ENCODE data around the gene CST7. TPM values are rescaled to one million over a fixed set of nuclear protein-coding genes. Genes with fewer than 3 reads are reported as not detected.

CST7 gene
- total and polyA plus RNA-seq, 2 donors from 2014 or later, result 1.4 to 3.7 TPM

DNA sequence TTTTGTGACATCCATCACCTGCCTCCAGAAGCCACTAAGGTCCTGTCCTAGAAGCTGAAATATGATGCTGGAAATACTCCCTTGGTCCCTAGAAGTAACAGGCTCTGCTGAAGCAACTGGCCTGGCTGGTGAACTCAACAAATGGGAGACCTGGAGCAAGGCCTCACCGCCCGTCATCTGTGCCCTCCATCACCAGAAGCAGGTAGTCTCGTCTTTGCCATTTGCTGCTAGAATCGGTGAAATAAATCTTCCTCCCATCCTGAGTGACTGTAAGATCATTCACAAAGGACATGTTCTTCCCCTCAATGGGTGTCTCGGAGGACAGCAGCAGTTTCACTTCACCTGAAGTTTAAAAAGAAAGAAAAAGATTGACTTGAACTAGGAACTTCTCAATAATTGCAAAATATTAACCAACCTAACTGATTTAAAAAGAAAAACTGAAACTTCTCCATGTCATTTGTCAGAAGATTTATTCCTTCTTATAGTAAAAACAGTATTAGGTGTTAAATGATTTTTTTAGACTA lies 21.0 kb downstream of the CST7 start:
- FAIRE-seq (no peak), DNase-seq (no peak)
- intact Hi-C loops (cut with DNase I), result no loop called here
- no peaks in the 10 kb centered on the region for H3K9me3 ChIP-seq (ENCODE audit: control insufficient read depth in 2 of 3, insufficient read depth in 1 of 3, low read length in 3 of 3)
- no peak overlapping the region for H3K27ac ChIP-seq (ENCODE audit: low read depth in 2 of 2, low read length in 2 of 2)
- peaks cover 0 to 58% (median 18%) of the 10 kb centered on the region in 3 donors for H3K36me3 ChIP-seq (ENCODE audit: control insufficient read depth in 2 of 3, insufficient read depth in 3 of 3, low read length in 3 of 3)
- TF ChIP-seq CTCF (IDR thresholded peaks at IDR 0.05; ENCODE audit: borderline replicate concordance, extremely low read depth, insufficient read depth), result no peak
- H3K4me1 ChIP-seq (ENCODE audit: control insufficient read depth in 2 of 3, insufficient read depth in 2 of 3, low read depth in 1 of 3, low read length in 3 of 3), result no peaks in the 10 kb centered on the region
- no peaks in the 10 kb centered on the region for H3K27me3 ChIP-seq (ENCODE audit: control insufficient read depth, insufficient read depth, low read length)
- no peak overlapping the region for H3K9ac ChIP-seq (ENCODE audit: low read length in 3 of 3)
- H3K4me3 ChIP-seq (ENCODE audit: low read length in 3 of 3), result no peak overlapping the region

- Histone ChIP-seq H3K4me1 (ENCODE audit: control insufficient read depth in 2 of 3, insufficient read depth in 2 of 3, low read depth in 1 of 3, low read length in 3 of 3) (no peaks in the 10 kb centered on the region), H3K36me3 (ENCODE audit: control insufficient read depth in 2 of 3, insufficient read depth in 3 of 3, low read length in 3 of 3) (peaks cover 0 to 51% (median 18%) of the 10 kb centered on the region in 3 donors), H3K27ac (ENCODE audit: low read depth in 2 of 2, low read length in 2 of 2) (no peak overlapping the region), H3K4me3 (ENCODE audit: low read length in 3 of 3) (no peak overlapping the region), H3K9ac (ENCODE audit: low read length in 3 of 3) (no peak overlapping the region), H3K27me3 (ENCODE audit: control insufficient read depth, insufficient read depth, low read length) (no peaks in the 10 kb centered on the region), H3K9me3 (ENCODE audit: control insufficient read depth in 2 of 3, insufficient read depth in 1 of 3, low read length in 3 of 3) (no peaks in the 10 kb centered on the region)
- no peak for FAIRE-seq
- DNase-seq, result peak in 1 of 5 donors; percentile 8
- intact Hi-C loops (cut with DNase I), result no loop called here
- no peak for TF ChIP-seq CTCF (IDR thresholded peaks at IDR 0.05; ENCODE audit: borderline replicate concordance, extremely low read depth, insufficient read depth)
Measured at GRCh38 chr20:24970754-24971153, 21.7 kb downstream of the CST7 start.

GRCh38 chr20:24971376-24972101 lies 22.5 kb downstream of the CST7 start:
- no peak overlapping the region for H3K27ac ChIP-seq (ENCODE audit: low read depth in 2 of 2, low read length in 2 of 2)
- peaks cover 0 to 52% (median 20%) of the 10 kb centered on the region in 3 donors for H3K36me3 ChIP-seq (ENCODE audit: control insufficient read depth in 2 of 3, insufficient read depth in 3 of 3, low read length in 3 of 3)
- FAIRE-seq, result no peak
- no peaks in the 10 kb centered on the region for H3K27me3 ChIP-seq (ENCODE audit: control insufficient read depth, insufficient read depth, low read length)
- intact Hi-C loops (cut with DNase I), result no loop called here
- H3K4me3 ChIP-seq (ENCODE audit: low read length in 3 of 3), result no peak overlapping the region
- no peaks in the 10 kb centered on the region for H3K4me1 ChIP-seq (ENCODE audit: control insufficient read depth in 2 of 3, insufficient read depth in 2 of 3, low read depth in 1 of 3, low read length in 3 of 3)
- no peak overlapping the region for H3K9ac ChIP-seq (ENCODE audit: low read length in 3 of 3)
- no peak for TF ChIP-seq CTCF (IDR thresholded peaks at IDR 0.05; ENCODE audit: borderline replicate concordance, extremely low read depth, insufficient read depth)
- peak in 3 of 5 donors; percentile 46 to 72 (median 68) for DNase-seq
- H3K9me3 ChIP-seq (ENCODE audit: control insufficient read depth in 2 of 3, insufficient read depth in 1 of 3, low read length in 3 of 3), result peaks cover 0 to 3% (median 0%) of the 10 kb centered on the region in 3 donors
